HG02870 (cell line): ENCODE data around the gene DYRK1B.
A peak's percentile ranks its signal among the peaks of the same experiment; 100 is the strongest.
"Not testable (repeated sequence)": the region's sequence is repeated elsewhere in the genome, so short reads cannot be mapped to it uniquely, and the experiment has no call there.

Experiments used
- ATAC-seq: cut with Tn5 transposase; IDR thresholded peaks from one replicate; pipeline ENCODE4 v1.9.1; 2021; ENCODE audit warnings: mild to moderate bottlenecking, moderate library complexity; ENCODE audit not compliant: unreplicated experiment

Gene DYRK1B

DNA sequence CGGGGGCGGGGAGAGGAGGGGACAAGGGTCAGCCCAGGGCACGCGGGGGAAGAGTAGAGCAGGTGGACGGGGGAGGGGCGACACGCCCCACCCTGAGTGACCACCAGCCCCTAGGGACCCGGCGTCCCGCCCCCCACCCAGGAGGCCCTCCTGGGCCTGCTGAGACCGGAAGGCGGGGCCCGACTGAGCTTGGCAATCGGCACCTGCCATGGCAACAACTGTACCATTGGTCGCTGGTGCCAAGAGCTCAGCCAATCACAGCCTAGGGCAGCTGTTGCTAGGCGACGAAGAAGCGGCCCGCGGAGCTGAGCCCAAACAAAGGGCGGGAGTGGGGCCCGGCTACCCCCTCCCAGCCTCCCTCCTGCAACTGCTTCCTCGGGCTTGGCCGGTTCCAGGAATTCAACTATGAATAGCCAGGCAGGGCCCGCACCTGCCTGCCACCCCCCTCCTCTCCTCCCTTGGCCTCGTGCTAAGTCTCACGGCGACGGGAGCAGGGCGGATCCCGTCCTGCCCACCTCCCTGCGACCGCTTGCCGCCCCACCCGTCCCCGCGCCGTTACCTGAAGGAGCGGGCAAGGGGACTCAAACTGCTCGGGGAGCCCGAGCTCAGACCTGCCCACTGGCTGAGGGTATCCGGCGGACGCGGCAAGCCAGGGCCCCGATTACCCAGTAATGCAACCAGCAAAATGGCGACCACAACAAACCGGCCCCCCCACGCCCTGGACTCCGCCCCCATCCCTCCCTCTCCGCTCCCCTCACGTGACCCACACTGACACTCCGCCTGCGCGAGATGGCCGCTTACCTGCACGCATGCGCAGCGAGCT lies at the start of gene DYRK1B:
Gene DYRK1B (minus strand): TSS at position 699 of the 823 bp plus-strand sequence. CDS start 2,295 bp downstream, outside the sequence.
- peak; percentile 81 for ATAC-seq

DNA sequence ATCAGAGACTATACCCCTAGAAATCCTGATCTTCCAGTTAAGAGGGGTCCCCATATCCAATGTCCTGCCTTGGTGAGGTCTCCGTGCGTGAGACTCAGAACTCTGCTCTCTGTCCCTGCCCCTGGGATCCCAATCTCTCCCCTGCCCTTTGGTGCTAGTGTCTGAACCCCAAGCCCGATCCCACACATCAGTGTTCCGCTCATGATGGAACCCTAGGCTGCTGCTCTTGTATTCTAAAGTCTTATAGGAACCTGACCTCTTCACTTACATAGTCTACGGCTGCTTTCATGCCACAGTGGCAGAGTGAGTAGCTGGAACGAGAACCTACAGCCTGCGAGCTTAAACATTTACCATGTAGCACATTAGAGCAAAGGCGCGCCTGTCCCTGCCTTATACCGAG lies 48.7 kb upstream of the DYRK1B start:
- not testable (repeated sequence) for ATAC-seq

DNA sequence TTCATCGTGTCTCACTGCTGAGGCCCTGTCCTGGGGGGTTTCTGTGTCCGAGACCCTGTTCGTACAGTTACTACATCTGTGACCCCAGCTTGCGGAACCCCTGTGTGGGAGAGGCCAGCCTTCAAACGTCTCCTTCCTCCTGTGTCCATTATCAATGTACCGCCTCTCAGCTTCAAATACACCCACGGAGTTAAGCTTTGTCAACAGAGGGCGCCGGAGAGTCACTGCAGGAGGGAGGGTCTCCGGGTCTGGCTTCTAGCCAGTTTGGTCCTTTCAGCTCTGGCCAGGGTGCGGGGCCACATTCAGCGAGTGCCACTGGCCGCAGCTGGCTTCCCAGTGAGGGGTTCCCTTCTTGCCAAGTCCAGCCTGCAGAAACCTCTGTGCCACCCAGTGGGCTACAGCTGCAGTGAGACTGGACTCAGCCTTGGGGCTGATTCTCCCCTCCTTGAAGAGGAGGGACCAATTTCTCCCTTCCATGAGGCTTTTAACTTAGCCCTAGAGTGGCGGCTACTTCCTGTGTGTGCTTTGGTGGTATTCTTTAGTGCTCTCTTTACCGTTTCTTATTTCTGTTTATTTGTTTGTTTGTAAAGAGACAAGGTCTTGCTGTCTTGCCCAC lies 47.6 kb upstream of the DYRK1B start:
- ATAC-seq = not testable (repeated sequence)

DNA sequence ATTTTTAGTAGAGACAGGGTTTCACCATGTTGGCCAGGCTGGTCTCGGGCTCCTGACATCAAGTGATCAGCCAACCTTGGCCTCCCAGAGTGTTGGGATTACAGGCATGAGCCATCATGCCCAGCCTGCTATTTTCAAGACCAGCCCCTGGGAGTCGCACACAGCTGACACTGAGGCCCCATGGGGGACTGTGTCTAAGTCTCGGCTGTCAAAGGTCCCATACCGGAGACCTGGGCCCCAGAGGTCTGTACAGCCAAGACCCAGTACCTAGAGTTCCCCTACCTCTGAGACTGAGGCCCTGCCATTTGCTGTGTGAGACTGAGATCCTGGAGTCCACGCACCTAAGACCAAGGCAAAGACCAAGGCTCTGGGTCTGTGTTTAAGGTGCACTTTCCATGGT lies 46.3 kb upstream of the DYRK1B start:
- not testable (repeated sequence) for ATAC-seq

DNA sequence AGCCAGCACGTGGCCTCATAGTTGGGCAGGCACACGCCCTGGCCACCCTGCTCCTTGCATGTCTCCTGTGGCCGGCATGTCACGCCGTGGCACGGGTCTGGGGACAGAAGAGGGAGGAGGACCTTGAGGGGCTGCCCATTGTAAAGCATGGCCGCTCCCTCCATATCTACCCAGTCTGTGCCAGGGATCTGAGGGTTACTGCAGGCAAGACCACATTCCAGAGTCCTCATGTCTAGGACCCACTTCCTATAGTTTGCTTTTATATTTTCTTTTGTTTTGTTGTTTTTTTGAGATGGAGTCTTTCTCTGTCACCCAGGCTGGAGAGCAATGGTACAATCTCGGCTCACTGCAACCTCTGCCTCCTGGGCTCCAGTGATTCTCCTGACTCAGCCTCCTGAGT lies 45.8 kb upstream of the DYRK1B start:
- ATAC-seq = not testable (repeated sequence)

DNA sequence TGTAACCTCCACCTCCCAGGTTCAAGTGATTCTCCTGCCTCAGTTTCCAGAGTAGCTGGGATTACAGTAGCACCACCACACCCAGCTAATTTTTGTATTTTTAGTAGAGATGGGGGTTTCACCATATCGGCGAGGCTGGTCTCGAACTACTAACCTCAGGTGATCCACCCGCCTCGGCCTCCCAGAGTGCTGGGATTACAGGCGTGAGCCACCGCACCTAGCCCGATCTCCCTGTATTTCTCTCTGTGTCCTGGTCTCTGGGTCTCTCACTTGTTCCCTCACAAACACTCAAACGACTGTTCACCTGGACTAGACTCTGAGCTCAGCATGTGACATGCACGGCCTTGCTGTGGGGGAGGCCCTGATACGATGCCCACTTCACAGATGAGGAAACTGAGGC lies 44.9 kb upstream of the DYRK1B start:
- ATAC-seq = not testable (repeated sequence)

DNA sequence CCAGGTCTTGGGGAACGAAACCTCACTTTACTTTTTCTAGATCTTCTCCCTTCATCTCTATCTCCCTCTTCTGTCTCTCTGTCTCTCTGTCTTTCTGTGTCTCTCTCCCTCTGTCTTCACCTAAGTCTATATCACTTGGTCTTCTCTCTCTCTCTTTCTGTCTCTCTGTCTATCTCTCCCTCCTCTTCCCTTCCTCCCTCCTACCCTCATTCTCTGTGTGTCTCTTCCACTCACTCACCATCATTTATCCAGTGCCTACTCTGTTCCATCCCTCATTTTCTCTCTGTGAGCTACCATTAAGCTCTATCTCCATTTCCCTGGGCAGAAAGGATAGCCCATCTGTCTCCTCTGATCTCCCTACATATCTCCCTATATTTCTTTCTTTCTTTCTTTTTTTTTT lies 44.4 kb upstream of the DYRK1B start:
- no peak for ATAC-seq

DNA sequence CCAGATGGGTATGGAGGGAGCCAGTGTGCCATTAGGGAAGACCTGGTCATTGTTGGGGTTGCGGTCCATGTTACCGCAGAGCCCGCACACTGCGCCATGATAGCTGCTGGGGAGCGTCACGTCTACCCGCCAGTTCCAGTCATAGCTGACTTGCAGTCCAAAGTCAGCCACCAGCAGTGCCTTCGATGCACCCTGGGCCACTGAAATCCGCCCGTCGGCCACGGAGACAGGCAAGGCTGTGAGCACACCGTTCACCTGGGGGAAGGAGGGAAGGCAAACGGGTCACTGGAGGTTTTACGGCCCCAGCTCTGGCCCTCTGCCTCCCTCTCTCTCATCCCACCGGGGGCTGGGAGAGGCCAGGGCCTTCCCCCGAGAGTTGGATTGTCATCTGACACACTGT lies 44.0 kb upstream of the DYRK1B start:
- ATAC-seq = not testable (repeated sequence)

DNA sequence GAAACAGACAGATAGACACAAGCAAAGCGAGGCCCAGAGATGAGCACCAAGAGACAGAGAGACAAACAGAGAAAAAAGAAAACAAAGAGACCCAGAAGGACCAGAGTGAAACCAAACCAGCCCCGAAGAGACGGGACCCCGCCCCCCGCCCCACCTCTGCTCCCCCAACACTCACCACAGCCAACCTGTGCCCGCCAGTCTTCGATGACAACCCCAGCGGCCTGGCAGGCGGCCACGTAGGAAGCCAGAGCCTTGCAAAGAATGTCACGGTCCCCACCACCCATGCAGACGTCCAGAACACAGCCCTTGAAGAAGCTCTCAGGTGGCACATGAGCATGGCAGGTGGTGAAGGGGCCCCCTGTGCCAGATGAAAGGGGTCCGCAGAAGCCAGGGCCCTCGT lies 43.5 kb upstream of the DYRK1B start:
- ATAC-seq = not testable (repeated sequence)

DNA sequence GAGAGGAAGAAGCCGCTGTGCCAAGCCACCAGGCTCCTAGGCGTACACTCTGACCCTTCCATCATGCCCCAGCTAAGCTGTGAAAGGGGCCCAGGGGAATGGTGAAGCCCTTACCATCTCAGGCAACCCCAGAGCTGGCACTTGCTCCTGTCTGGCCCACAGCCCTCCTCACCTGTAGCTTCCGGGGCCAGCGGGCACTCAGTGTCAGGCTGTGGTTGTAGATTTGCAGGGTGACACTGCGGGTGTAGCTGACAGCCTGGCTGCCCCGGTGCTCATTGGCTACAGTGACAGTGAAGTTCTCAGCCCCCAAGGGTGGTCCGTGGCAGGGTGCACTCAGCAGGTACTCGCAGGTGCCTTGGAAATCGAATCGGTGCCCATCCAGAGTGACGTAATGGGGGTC lies 42.5 kb upstream of the DYRK1B start:
- not testable (repeated sequence) for ATAC-seq

DNA sequence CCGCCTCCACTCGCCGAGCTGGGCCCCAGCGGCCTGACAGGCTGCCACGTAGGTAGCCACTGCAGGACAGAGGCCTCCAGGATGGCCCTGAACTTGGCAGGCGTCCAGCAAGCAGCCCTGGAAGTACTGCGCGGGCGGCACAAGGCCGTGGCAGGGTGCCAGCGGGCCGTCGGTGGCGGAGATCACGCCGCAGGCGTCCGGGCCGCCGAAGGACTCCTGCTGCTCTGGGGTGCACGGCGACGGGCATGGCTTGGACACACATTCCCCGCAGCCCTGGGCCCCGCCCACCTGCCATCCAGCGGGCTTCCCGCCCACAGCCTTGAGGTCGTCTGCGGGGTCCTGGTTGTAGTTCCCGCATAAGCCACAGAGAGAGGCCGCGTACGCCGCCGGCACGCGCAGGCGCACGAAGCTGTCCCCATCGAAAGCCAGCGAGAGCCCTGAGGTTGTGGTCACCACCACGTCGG lies 41.5 kb upstream of the DYRK1B start:
- ATAC-seq = not testable (repeated sequence)

DNA sequence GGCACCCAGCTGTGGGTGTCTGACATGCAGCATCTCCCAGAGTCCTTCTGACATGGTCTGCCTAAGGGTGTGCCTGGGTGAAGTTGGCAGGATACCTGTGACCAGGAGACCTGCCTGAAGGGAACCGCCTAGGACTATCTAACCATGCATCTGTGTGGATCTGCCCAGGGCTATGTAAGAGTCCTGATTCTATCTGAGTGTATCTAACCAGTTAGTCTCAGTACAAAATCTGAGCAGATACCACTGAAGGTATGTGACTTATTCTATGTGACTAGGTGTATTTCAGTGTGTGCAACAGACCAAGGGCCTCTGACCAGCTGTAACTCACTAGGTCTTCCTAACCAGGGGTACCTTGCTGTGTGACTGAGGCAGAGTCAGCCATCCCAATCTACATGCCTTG lies 40.4 kb upstream of the DYRK1B start:
- ATAC-seq = no peak

DNA sequence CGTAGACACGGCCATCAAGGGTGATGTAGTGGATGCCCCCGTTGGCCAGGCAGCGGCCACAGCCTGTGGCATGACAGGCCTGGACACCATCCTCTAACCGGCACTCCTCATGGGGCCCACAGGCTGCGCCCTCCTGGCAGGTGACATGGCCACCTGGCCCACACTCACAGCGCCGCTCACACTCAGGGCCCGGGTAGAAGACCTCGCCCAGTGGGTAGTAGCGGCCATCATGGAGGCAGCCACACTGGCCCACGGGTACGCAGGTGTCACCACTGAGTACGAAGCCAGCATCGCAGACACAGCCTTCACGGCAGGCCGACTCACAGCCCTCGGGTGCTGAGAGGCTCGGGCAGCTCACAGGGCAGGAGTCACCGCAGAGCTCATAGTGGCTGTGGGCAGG lies 39.4 kb upstream of the DYRK1B start:
- ATAC-seq = no peak

DNA sequence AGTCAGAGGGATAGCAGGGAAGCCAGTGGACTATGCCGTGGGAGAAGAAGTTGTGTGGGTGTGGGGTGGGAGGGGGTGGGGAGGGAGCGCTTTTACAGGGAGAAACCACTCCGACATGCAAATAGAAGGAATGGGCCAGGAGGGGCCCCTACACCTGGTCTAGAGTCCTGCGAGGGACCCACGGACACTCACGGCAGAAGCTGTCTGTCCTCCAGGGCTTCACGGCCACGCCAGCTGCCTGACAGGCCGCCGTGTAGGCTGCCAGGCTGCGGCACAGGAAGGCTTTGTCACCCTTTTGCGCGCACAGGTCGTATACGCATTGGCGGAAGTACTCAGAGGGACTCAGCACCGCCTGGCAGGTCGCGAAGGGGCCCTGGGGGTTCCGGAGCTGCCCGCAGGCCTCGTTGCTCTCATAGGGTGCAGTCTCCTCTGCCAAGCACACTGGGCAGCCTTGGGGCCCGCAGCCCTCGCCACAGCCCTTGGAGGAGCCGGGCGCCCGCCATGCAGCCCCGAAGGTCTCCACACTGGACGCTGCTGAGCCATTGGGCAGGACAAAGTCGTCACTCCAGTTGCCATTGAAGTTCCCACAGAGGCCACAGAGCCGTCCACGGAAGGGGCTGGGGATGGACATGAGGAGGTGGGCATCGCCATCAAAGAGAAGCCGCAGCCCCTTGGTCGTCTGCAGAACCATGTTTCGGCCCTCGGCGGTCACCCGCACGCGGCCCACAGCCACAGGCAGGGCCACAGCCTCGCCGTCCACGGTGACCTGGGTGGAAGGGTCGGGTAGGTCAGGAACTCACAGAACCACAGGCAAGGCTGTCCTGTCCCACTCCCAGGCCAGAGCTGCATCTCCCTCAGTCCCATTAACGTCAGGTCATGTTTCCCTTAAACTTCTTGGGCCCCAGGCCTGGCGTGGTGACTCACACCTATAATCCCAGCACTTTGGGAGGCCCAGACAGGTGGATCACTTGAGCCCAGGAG lies 38.2 kb upstream of the DYRK1B start:
- no peak for ATAC-seq

DNA sequence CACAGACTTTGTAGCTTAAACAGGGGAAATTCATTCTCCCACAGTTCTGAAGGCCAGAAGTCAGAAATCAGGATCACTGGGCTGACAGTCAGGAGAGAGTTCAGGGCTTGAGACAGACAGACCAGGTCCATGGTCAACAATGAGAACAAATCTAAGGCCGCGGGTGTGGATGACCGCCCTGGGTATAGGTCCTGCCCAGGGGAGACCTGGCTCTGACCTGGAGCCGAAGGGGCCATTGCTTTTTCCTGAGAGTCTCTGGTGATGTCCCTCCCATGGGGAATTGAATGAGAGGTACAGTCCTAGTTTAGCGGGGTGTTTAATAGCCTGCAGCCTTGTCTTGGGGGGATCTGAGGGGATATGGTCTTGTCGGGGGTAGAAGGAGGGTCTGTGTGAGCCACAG lies 37.4 kb upstream of the DYRK1B start:
- no peak for ATAC-seq

DNA sequence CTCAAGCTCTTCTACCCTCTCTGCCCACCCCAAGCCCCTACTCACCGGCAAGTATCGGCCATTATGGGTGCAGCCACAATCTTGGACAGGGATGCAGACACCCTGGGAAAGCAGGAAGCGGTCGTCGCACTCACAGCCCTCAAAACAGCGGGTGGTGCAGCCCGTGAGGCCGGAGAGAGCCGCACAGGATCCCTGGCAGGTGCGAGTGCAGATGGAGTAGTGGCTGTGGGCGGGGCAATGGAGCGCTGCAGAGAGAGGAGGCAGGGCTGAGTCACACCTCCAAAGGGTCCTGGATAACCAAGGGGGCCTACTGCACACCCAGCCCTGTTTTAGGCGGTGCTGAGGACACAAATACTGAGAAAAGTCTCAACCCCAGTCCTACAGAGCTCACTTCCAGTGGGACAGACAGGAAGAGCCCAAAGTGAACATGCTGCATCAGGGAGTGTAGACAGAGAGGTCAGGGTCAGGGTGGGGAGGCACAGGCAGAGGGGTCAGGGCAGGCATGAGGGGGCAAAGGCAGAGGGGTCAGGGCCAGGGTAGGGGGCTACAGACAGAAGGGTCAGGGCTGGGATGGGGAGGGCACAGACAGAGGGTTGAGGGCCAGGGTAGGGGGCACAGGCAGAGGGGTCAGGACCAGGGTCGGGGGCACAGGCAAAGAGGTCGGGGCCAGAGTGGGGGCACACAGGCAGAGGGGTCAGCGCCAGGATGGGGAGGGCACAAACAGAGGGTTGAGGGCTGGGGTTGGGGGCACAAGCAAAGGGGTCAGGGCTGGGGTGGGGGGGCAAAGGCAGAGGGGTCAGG lies 36.4 kb upstream of the DYRK1B start:
- ATAC-seq = no peak

DNA sequence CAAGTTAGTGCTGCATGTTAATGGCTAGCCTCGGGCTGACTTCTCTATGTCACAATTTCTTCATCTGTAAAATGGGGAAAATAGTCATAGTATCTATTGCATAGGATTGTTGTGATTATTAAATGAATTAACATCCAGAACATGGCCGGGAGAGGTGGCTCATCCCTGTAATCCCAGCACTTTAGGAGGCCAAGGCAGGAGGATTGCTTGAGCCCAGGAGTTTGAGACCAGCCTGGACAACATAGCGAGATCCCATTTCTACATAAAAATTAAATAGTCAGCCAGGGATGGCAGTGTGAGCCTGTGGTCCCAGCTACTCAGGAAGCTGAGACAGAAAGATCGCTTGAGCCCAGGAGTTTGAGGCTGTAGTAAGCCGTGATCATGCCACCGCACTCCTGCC lies 34.0 kb upstream of the DYRK1B start:
- no peak for ATAC-seq

DNA sequence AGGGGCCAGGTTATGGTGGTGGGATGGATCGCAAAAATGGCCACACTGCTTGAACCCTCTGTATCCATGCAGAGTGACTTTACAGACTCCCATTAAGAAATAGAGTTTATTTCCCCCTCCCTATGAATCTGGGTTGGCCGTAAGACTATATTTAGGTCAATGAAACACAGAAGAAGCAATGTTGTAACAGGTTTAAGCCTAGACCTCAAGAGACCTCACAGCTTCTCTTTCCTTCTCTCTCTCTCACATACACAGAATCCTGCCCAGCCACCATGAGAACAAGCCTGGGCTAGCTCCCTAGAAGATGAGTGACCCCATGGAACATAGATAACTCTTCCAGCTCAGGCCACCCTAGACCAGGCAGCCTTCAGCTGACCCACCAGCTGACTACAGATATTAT lies 33.2 kb upstream of the DYRK1B start:
- no peak for ATAC-seq

DNA sequence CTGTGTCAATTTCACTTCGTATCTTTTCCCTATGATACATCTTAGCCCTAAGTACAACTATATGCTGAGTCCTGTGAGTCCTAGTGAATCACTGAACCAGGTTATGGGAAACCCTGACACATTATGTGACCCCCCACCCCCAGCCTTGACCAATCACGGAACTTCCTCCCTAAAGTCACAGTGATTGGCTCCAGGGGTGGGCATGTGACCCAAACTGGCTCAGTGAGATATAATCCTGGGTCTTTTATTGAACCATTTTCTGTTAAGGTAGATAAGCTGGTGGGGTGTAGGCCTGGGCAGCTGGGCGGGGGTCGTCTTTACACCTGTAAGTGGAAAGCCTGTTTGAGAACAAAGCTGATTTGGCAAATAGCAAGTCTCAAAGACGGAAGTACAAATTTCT lies 32.0 kb upstream of the DYRK1B start:
- no peak for ATAC-seq

DNA sequence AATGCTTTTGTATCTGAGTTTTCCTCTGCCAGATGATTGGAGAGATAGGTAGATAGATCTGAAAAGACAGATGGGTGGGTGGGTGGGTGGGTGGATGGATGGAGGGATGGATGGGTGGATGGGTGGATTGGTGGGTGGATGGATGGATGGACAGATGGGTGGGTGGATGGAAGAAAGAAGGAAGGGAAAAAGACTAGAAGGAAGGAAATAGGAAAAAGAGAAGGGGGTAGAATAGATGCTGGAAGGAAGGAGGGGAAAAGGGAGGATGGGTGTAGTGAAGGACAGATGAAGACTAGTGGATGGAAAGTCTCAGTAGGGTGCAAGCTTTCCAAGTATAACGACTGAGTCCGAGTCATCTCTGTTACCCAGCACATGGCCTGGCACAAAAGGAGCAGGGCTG lies 31.2 kb upstream of the DYRK1B start:
- ATAC-seq = no peak
